Activated T-helper 1 cell treated with anti-CD3 and anti-CD28 coated beads, Interleukin-2, amount 50 U/mL, for 16 hours (primary cell): ENCODE measurements around the gene KRT36.

Experiments
- DNase-seq, 2 donors: peaks; one replicate each; pipeline ENCODE4 v3.0.0-alpha.2; 2020; ENCODE audit warnings: low read depth in 1 of 2, low spot score in 1 of 2

KRT36 gene

DNA sequence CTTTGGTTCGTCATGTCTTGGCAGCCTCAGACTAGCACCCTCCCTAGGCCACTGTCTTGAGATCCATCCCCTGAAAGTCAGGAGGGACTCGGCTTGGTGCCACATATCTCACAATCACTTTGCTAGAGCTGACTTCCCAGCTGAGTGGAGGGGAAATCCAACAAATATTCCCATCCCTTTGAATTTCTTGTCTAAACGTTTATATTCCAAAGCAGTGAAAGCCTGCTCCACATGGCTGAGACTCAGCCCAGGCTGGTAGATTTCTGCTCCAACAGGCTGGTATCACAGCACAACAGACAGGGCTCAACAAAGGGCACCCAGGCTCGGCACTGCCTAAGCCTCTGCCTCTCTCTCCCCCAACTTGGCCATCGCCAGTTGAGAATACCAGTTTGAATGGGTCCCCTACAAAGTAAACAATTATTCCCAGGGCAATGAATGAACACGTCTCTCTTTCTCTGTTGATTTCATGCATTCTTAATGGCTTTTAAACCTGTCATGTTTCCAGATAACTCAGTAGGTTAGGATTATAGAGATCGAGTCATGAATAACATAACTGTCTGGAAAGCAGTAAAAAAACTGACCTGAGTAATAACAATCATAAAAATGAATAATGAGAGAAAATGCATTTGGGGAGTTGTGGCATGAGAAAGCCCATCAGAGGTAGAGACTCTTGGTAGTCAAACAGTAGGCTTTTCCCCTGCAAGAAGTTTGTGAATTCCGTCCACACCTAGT lies 14.7 kb upstream of the KRT36 start:
- no peak for DNase-seq

DNA sequence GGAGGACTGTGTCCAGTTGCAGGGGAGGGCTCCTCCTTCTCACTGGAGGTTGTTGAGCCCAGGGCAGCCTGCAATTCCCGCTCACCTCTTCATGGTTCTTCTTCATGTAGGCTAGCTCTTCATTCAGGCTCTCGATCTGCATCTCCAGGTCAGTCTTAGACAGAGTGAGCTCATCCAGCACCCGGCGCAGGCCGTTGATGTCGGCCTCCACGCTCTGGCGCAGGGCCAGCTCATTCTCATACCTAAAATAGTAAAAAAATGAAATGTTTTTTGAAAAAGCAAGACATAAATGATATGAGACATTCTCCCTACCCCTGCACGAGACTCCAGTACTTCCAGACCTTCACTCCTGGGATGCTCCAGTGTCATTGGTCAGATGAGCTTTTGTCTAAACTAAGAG lies 13.5 kb upstream of the KRT36 start:
- no peak for DNase-seq

DNA sequence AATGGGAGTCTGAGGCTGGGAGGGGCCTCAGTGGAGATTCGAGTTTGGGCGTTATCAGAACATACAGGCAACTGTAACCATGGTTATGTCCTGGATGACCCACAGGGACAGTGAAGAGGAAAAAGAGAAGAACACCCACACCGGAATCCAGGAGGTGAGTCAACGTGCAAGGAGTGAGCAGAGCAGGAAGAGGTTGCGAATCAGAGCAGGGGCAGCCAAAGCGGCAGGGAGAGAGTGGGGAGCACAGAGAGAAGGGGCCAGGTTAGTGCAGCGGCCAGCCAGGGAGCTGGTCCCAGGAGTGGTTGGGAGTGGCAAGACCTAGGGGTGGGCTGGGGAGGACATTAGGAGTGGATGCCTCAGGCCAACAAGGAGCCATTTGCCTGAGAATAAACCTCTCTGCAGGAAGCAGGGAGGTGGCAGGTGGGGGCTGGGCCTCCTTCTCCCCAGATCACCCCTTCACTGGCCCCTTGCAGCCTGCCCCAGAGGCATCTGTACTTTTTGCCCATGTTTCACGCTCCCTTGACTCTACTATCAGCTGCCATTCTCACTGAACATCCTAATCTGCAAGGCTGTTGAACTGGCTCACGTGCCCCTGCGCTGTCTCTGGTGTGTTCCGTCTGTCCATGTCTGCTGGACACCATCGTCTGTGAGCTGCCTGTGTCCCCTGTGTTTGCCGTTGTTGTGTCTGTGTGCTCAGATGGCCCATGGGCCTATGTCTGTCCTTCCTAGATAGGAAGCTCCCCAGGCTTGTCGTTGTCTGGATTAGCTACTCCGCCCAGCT lies 10.6 kb upstream of the KRT36 start:
- DNase-seq, result no peak

DNA sequence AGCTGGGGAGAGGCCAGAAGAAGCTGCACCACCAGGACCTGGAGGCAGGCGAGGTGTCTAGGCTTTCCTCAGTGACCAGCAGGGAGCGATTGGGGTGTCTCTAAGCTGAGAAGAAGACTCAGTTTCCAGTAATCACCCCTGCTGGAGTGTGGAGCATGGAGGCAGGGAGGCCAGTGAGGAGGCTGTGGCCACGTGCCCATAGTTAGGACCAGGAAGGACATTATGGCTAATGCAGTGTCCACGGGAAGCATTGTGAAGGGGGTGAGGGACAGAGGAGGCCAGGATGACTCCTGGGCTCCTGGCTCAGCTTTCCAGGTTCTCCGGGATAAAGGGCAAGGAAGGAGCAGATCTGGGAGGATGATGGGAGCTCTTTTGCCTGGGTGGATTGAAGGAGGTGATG lies 10.0 kb upstream of the KRT36 start:
- DNase-seq, result no peak

DNA sequence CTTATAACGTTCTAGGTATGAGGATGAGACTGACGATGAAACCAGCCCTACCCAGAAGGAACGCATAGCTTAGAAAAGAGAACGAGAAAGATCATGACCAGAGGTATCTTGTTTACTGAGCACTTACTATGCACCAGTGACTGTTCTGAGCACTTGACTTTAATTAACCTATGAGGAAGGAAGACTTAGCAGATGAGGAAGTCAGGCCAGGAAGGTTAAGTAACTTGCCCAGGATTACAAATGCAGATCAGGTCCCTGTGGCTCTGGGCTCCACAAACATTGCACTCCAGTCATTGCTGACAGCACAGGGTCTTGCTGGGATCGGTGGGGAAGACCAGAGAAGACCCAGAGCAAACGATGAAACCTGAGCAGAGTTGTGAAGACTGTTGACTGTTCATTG lies 8.6 kb upstream of the KRT36 start:
- no peak for DNase-seq

DNA sequence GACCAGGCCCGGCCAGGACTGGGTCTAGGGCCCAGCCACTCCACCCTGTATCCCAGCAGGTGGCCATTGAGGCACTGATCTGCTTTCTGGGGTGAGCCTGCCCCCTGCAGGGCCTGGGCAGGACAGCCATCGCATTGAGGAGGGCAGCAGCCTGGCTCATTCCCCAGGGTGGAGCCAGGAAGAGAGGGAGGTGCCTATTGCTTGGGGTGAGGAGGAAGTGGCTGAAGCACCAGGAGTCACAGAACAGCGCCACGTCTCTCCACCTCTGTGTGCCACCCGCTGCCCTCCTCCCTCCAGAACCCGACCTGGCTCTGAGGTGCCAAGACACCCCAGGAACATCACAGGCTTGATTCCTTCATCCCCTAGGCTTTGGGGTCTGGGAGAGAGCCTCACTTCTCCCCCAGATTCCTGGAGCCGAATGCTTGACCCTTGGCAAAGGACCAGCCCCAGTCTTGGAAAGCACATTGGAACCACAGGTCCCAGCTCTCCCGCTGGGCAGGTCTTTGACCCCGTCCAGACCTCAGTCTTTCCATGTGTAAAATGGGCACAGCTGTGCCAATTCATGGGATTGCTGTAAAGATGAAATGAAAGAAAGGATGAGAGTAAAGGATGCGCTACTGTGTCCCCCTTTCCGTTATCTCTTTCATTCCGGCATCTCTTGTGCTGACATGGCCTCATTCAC lies 7.2 kb upstream of the KRT36 start:
- peak; percentile 9 to 30 for DNase-seq

DNA sequence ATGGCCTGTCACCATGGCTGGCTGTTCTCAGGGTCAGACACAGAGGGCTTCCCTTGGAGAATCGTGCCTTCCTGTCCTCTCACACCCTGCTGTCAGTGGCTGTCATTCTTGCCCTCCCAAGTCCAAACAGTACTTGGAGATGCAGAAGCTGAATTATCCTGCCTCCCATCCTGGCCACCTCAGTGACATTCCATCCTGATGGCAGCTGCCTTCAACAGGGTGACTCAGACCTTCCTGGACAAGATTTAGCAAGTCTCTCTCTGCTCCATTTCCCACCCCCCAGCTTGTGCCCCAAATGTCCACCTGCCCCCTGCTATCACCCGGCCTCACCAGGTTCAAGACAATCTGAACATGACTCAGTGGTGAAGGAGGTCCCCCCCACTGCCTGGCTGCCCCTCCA lies 4.8 kb upstream of the KRT36 start:
- no peak for DNase-seq

DNA sequence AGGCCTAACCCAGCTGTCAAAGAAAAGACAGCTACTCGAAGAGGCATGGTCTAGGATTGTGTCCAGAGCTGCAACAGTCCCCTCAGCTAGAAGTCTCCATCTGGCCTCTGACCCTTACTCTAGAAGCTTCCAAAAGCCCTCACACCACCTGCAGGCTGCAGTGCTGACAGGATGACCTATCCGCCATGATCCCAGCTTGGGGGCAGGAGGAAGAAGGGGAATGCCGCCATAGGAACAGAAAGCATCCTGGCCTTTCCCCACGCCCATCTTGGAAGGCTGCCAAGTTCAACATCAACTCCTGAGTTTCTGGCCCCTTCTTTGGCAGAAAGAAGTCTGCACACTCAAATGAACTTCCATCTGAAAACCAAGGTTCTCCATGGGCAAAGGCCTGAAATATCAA lies 3.1 kb upstream of the KRT36 start:
- DNase-seq, result no peak

DNA sequence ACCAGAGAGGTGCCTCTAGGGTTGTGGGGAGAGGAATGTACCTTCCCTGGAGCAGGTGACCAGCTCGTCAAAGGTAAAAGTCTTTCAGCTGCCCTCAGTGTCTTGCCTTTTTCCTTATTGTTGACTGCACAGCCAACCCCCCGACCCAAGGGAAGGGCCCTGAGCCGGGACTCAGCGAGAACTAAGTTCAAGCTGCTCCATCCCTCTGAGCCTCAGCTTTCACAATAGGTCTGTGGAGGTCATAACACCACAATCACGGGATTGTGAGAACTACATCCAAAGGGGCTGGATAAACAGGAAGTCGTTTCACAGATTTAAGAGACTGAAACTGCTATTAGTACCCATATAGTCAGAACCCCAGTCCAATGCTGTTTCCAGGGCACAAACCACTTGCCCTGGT lies 2.6 kb upstream of the KRT36 start:
- no peak for DNase-seq

DNA sequence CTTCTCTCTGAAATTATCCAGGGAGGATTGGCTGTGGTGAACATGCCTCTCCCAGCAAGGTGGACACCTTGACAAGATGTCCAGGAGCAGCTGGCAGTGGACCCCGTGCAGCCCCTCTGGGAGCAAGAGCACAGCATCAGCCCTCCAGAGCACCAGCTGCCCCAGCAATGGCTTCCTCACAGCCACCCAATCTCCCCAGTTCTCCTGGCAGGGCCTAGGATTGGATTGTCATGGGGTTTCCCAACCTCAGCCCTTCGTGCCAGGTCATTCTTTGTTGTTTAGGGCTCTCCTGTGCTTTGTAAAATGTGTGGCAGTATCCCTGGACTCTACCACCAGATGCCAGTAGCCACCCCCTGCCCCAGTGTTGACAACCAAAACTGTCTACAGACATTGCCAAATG lies 1.8 kb upstream of the KRT36 start:
- no peak for DNase-seq

DNA sequence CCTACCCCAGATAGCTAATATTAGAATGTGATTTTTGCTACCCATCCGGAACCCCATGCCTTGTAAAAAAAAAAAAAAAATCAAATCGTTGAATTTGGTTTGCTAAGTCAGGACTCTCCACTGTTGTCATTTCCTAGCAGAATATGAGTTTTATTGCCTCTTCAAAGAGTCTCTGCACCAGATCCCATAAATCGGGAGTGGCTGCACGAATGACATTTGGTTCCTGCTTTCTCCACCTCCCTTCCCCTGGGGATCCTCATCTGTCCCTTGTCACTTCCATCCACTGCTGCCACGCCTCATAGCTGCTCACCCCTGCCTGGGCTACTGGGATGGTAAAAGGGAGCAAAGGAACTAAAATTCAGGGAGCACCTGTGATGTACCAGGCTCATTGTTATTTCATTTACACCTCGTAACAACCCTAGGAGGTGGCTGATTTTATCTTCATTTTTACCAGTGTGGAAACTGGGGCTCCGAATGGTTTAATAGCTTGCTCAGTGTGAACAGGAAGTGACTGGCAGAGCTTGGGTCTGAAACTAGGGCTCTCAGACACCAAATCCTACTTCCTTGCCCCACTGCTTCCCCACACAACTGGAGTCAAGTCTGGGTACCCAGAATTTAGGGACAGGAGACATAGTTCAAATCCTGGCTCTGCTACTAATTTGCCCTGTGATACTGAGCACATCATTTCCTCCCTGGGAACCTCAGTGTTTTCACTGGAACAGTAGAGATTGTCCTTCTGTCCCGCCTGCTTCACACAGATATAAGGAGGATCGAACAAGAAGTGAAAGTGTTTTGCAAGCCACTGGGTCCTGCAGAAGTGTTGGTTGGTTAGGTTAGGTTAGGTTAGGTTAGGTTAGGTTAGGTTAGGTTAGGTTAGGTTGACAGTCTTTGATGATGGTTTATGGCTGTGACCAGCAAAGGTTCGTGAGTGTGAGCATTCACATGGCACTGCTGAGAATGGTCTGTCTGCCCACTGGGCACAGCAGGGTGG lies 585 bp upstream of the KRT36 start:
- no peak for DNase-seq

DNA sequence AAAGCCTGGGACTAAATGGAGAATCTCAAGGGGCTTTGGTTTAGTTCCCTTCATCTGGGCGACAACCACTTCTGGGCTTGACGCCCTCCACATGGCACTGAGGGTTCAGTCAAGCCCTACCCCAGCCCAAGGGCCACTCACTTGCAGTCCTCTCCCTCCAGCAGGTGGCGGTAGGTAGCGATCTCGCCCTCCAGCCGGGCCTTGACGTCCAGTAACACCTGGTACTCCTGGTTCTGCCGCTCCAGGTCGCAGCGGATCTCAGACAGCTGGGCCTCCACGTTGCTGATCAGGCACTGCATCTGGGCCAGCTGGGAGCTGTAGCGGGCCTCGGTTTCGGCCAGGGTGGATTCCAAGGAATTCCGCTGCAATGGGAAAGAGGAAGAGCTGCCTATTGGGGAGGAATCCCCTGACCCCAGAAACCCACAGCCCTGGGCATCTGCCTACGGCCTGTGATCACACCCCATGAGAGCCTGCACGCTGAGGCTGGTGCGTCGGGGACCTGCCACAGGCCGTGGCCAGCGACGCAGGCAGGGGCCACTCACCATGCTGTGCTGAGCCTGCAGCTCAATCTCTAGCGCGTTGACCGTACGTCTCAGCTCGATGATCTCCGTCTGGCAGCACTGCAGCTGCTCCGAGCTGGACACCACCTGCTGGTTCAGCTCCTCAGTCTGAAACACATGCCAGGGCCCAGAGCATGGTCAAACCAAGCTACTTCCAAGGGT lies 2.7 kb downstream of the KRT36 start:
- DNase-seq, result no peak

DNA sequence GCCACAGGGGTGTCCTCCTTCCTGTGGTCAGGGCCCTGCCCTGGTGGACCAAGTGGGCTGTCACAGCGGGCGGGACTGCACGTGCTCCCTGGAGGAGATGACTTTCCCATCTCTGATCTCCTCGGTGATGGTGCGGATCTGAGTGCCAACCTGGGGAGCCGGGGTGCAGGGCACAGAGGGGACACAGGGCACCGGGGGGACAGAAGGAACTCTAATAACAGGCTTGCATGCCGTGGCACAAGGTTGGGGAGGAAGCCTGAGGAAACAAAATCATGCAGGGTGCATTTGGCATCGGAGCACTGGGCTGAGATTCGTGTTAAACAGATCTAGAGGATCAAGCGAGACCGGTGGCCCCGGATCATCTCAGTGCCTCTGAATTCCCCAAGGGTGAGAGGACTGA lies 3.4 kb downstream of the KRT36 start:
- no peak for DNase-seq

DNA sequence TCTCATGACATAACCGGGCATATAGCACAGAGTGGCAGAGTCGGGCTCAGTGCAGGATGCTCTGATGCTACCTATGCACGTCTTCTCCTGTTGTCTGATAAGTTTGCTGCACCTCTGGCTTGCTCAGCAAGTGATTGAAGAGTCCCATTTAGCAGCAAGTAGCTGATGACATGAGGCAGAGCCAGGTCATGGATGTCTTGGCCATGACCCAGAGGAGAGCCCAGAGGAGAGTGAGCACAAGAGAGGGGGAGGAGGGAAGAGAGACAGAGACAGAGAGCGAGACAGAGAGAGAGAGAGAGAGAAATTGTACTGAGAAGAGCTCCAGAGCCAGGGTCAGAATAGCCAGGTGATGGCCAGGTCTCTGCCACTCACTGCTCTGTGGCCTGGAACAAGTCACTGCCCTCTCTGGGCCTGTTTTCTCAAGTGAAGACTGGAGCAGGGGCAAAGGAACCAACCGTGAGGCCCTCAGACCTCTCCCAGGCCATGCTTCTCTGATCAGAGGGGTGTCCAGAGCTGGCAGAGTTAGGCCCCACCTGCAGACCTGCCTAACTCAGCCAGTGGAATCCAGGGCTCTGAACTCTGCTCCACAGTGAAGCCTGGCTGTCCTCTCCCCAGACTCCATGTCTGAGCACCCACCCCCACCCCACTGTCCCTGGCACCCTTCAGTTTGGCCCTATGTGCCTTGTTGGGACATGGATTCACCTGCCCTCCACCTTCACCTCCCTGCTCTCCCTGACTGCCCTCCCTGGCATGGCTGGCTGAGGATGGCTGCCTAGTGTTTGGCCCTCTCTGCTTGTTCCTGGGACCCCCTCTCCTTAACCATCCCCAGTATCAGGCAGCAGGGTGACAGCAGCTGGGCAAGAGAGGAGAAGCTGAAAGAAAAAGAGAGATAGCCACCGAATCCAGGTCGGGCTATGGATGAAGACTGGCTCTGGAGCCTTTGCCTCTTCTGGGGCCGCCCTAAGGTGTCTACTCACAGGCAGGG lies 4.5 kb downstream of the KRT36 start:
- DNase-seq, result no peak

DNA sequence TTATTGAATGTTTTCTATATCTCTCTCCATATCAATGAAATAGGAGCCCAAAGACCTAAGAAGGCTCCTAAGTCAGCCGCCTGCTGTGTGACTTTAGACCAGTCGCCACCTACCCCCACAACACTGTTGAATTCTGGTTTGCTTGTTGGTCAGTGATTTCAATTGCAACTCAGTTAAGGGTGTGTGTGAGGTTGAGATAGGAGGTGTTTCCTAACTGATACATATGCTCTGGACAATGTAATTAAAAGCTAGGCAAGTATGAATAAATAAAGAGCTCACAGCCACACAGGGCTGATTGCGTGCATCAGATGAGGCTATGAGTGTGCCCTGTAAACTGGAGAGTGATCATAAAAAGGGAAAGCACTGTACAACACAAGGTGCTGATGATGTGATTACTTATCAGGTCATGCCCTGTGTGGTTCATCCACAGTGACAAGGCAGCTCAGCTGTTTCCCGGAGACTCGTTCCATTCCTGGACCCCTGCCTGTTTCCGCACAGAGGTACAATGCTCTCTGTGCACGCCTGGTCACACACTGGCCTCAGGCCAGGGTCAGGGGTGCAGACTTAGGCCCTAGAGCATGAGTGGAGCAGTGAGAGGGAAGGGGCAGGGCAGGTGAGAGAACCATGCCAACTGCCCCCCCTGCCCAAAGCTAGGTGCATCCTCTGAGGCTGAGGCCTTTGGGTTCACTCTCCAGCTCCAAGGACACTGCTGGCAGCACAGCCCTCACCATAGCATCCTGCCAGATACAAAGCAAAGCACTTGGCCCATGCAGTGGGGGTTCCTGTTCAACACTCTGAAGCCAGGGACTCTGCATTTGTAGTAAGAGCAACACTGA lies 5.5 kb downstream of the KRT36 start:
- no peak for DNase-seq

DNA sequence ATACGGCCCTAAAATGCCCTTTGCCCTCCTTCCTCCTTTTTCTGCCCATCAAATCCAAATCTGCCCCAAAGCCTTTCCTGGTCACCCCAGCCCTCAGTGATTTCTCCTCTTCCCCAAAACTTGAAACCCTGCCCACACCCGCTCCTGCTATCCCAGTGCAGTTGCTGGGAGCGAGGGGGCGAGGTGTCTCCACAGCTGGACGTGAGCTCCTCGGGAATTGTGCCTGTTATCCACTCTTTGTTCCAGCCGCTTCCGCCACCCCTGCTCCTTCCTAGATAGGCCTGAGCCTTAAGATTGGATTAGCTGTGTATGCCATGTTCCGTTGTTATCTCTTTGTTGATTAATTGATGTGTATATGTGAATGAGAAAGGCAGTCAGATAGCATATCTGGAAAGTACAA lies 6.2 kb downstream of the KRT36 start:
- no peak for DNase-seq

DNA sequence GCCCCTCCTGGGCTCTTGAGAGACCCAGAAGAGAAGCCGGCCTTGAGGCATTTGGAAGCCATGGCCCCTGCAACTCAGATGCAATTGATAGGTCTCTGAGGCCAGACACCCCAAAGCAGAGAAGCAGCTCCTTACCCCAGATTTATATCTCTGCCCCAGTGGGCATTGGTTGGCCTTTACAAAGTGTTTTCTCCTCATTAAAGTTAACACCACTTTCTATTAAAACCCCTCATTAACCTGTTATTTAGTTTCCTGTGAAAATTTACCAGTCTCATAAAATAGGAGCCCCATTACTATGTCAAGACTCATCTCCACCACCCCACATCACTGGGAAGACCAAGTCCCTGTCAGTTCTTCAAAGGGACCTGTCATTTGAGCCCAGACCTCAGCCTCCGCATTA lies 8.7 kb downstream of the KRT36 start, which contains the start of gene KRT35:
Gene KRT35, minus strand, starts transcription at position 116 of the 400 bp plus-strand sequence. Its CDS starts 54 bp downstream, at position 62.
- DNase-seq, result no peak

DNA sequence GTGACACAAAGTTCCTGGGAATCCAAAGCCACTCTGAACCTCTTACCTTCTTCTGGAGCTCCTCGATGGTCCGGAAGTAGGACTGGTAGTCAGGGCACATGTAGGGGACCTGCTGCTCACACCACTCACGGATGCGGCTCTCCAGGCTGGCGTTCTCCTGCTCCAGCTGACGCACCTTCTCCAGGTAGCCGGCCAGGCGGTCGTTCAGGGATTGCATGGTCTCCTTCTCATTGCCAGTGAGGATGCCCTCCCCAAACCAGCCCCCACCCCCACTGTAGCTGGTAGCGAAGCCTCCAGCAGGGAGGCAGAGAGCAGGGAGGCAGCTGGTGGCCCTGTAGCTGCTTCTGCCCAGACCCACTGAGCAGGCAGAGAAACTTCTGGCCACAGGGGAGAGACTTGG lies 9.1 kb downstream of the KRT36 start:
- no peak for DNase-seq
